ENCODE results near the gene CEP72.

- TF ChIP-seq CTCF (IDR thresholded peaks at IDR 0.05; ENCODE audit: low read depth, low read length) (no peak), EZH2phosphoT487 (IDR thresholded peaks at IDR 0.05; ENCODE audit: low read depth) (no peak)
These were observed 35.2 kb downstream of the CEP72 start for GRCh38 chr5:647311-647710.

Data from OCI-LY3 (cell line).